Measurements from ENCODE around the gene ALS2. TPM values are rescaled to one million over a fixed set of nuclear protein-coding genes. Genes with fewer than 3 reads are reported as not detected.

ALS2 gene
- total RNA-seq, 1 experiment from 2014 or later: 28.4 TPM

DNA sequence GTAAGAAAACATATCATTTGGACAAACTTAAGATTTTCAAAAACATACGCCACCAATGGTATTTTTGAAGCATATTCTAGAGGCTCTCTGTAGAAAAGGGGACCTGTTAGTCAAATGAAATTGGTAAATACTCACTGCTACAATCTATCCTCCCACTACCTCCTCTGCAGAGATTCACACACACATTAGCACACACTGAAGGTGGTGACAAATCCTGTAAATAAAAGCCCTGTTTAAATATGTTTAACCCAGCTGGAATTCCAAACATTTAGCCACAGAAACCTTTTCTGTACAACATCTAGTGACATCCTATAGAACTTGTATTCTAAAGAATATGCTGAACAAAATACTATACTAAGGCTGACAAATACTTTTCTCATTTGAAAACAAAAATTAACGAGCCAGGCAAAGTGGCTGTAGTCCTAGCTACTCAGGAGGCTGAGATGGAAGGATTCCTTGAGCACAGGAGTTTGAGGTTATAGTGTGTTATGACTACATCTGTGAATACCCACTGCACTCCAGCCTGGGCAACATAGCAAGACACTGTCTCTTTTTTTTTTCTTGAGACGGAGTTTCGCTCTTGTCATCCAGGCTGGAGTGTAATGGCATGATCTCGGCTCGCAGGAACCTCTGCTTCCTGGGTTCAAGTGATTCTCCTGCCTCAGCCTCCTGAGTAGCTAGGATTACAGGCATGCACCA lies 25.9 kb downstream of the ALS2 start:
- H2AFZ ChIP-seq (ENCODE audit: low read length): no peak overlapping the region
- H3K27ac ChIP-seq (ENCODE audit: insufficient read length, low read depth, low read length): no peak overlapping the region
- no peak overlapping the region for H3K23ac ChIP-seq (ENCODE audit: insufficient read length, low read depth, low read length)
- no peaks in the 10 kb centered on the region for H3K4me1 ChIP-seq (ENCODE audit: insufficient read depth, low read length)
- H3K4ac ChIP-seq (ENCODE audit: low read depth, low read length): no peak overlapping the region
- Mint-ChIP-seq H3K9me3 (no peaks in the 10 kb centered on the region), H3K36me3 (ENCODE audit: insufficient read depth in 1 of 3, low read depth in 3 of 3) (peaks cover 0 to 14% (median 13%) of the 10 kb centered on the region in 3 experiments; a peak in 4 of 7 replicates), H3K27ac (no peak overlapping the region), H3K4me3 (no peak overlapping the region), H3K4me1 (no peaks in the 10 kb centered on the region), H3K27me3 (ENCODE audit: low read depth) (no peaks in the 10 kb centered on the region)
- TF ChIP-seq, protein P1, sequence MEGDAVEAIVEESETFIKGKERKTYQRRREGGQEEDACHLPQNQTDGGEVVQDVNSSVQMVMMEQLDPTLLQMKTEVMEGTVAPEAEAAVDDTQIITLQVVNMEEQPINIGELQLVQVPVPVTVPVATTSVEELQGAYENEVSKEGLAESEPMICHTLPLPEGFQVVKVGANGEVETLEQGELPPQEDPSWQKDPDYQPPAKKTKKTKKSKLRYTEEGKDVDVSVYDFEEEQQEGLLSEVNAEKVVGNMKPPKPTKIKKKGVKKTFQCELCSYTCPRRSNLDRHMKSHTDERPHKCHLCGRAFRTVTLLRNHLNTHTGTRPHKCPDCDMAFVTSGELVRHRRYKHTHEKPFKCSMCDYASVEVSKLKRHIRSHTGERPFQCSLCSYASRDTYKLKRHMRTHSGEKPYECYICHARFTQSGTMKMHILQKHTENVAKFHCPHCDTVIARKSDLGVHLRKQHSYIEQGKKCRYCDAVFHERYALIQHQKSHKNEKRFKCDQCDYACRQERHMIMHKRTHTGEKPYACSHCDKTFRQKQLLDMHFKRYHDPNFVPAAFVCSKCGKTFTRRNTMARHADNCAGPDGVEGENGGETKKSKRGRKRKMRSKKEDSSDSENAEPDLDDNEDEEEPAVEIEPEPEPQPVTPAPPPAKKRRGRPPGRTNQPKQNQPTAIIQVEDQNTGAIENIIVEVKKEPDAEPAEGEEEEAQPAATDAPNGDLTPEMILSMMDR (conservative IDR thresholded peaks at IDR 0.05): no peak
- no peaks in the 10 kb centered on the region for H3K27me3 ChIP-seq (ENCODE audit: insufficient read depth, low read length)
- no peaks in the 10 kb centered on the region for H3K23me2 ChIP-seq (ENCODE audit: insufficient read length, low read depth, low read length, poor library complexity, severe bottlenecking)
- no peaks in the 10 kb centered on the region for H3K79me1 ChIP-seq (ENCODE audit: insufficient read depth, low read depth, low read length, poor library complexity, severe bottlenecking)
- no peak overlapping the region for H3T11ph ChIP-seq (ENCODE audit: low read length)
- WGBS (ENCODE audit: extremely low coverage, insufficient read length, low lambda C conversion rate): no CpG with 5 or more reads among the region's 6 CpGs
- H2BK12ac ChIP-seq (ENCODE audit: insufficient read length, low read depth, low read length): no peak overlapping the region
- no peak overlapping the region for H3K56ac ChIP-seq (ENCODE audit: insufficient read length, low read depth, low read length)
- H3K9ac ChIP-seq (ENCODE audit: extremely low read depth, insufficient read length, low read length): no peak overlapping the region
- no peak overlapping the region for H2BK120ac ChIP-seq (ENCODE audit: low read depth, low read length, poor library complexity, severe bottlenecking)
- no peak overlapping the region for H3K18ac ChIP-seq (ENCODE audit: insufficient read length, low read depth, low read length)
- H3K4me2 ChIP-seq (ENCODE audit: insufficient read depth, insufficient read length, low read length): no peak overlapping the region
- H2AK5ac ChIP-seq (ENCODE audit: insufficient read length, low read length): no peak overlapping the region
- no peak overlapping the region for H4K8ac ChIP-seq (replicated peaks; ENCODE audit: insufficient read length, low read depth, low read length)
- H3K14ac ChIP-seq (ENCODE audit: insufficient read depth, low read length): no peak overlapping the region
- H4K20me1 ChIP-seq (ENCODE audit: control insufficient read depth, insufficient read depth, insufficient read length): no peaks in the 10 kb centered on the region
- no peak for DNase-seq
- no peak overlapping the region for H4K5ac ChIP-seq (ENCODE audit: insufficient read length, low read depth, low read length)
- H2BK5ac ChIP-seq (ENCODE audit: insufficient read length, low read length): no peak overlapping the region
- H4K91ac ChIP-seq (ENCODE audit: insufficient read length, low read depth, low read length): no peak overlapping the region
- no peak overlapping the region for H2BK15ac ChIP-seq (ENCODE audit: low read depth, low read length)
- no peaks in the 10 kb centered on the region for H3K9me3 ChIP-seq (ENCODE audit: control insufficient read depth, low read depth, low read length)
- no peak overlapping the region for H2BK20ac ChIP-seq (ENCODE audit: low read depth, low read length, poor library complexity, severe bottlenecking)
- H3K79me2 ChIP-seq (ENCODE audit: insufficient read depth, low read length): no peaks in the 10 kb centered on the region
